Lower leg skin (tissue), 3 donors: ENCODE results near the gene ANKRD22.

ENCODE experiments used
- CTCF ChIP-seq, 3 donors: fragments of 450-650 bp; IDR thresholded peaks; one replicate each; pipeline ENCODE4 v1.5.1; 2016; ENCODE audit warnings: antibody characterized with exemption in 3 of 3, mild to moderate bottlenecking in 3 of 3, moderate library complexity in 2 of 3
- POLR2A ChIP-seq, 2 donors: fragments of 450-650 bp; IDR thresholded peaks; one replicate each; pipeline ENCODE4 v1.6.1; 2016 to 2017; ENCODE audit warnings: antibody characterized with exemption in 2 of 2, mild to moderate bottlenecking in 1 of 2, moderate library complexity in 1 of 2

- TF ChIP-seq CTCF (IDR thresholded peaks at IDR 0.05) = no peak
- TF ChIP-seq POLR2A (IDR thresholded peaks at IDR 0.05) = no peak
Observed at GRCh38 chr10:88813200-88813599, 38.4 kb downstream of the ANKRD22 start.
